HEK293 (cell line): ENCODE measurements around the gene H2AZ2.

Source experiments
- CTCF ChIA-PET: fragments of 350-600 bp; formaldehyde crosslinking; extraction: SDS; loops from one replicate; lab custom pipeline; 2021; ENCODE audit warnings: antibody characterized with exemption; lab: Yijun Ruan, JAX
- POLR2A ChIA-PET: fragments of 300-600 bp; formaldehyde crosslinking; extraction: SDS; loops from one replicate; lab custom pipeline; 2020; ENCODE audit warnings: antibody characterized with exemption, inconsistent platforms; lab: Yijun Ruan, JAX
- H3K27ac ChIP-seq: fragments of 200-500 bp; sonication (Bioruptor generic); 2 replicates; pipeline ENCODE4 v1.5.1; 2014; ENCODE audit warnings: low read depth, low read length, control low read depth, inconsistent platforms; ENCODE audit errors: extremely low read depth
- H3K36me3 ChIP-seq, 2 experiments: fragments of 200-500 bp in 1 of 2; sonication (Bioruptor generic) in 1 of 2; 1 replicate in 1 of 2; 2 replicates in 1 of 2; pipeline ENCODE4 v1.5.1; 2014 to 2017; ENCODE audit warnings: inconsistent platforms in 2 of 2, low read length in 2 of 2; ENCODE audit not compliant: control insufficient read depth in 2 of 2, insufficient read depth in 1 of 2
- H3K4me1 ChIP-seq: fragments of 200-500 bp; sonication (Bioruptor generic); 2 replicates; pipeline ENCODE4 v1.5.1; 2014; ENCODE audit warnings: mild to moderate bottlenecking, low read length, inconsistent platforms; ENCODE audit not compliant: control insufficient read depth, insufficient read depth
- H3K4me3 ChIP-seq: 2 replicates; pipeline ENCODE4 v1.5.1; 2011; ENCODE audit warnings: low read depth, mild to moderate bottlenecking, control low read depth, low read length, moderate library complexity
- H3K9me3 ChIP-seq: fragments of 200-500 bp; sonication (Bioruptor generic); 2 replicates; pipeline ENCODE4 v1.5.1; 2014; ENCODE audit warnings: low read depth, low read length, inconsistent platforms; ENCODE audit not compliant: control insufficient read depth, insufficient read depth
- BCL11A ChIP-seq: fragments of 450-650 bp; formaldehyde crosslinking; IDR thresholded peaks from 2 replicates; pipeline ENCODE4 v1.5.1; 2016; ENCODE audit warnings: low read depth, missing biosample characterization, missing genetic modification characterization
- GLIS1 ChIP-seq: fragments of 450-650 bp; formaldehyde crosslinking; IDR thresholded peaks from 2 replicates; pipeline ENCODE4 v1.5.1; 2016; ENCODE audit warnings: missing biosample characterization, missing genetic modification characterization
- KLF10 ChIP-seq: fragments of 450-650 bp; IDR thresholded peaks from 2 replicates; pipeline ENCODE4 v1.5.1; 2018; ENCODE audit warnings: missing biosample characterization, mild to moderate bottlenecking, missing genetic modification characterization
- OSR2 ChIP-seq: fragments of 450-650 bp; formaldehyde crosslinking; IDR thresholded peaks from 2 replicates; pipeline ENCODE4 v1.5.1; 2016; ENCODE audit warnings: missing biosample characterization, missing genetic modification characterization
- PRDM1 ChIP-seq: fragments of 450-650 bp; formaldehyde crosslinking; IDR thresholded peaks from 2 replicates; pipeline ENCODE4; 2016; ENCODE audit warnings: missing biosample characterization, missing genetic modification characterization
- PRDM6 ChIP-seq: fragments of 450-650 bp; formaldehyde crosslinking; IDR thresholded peaks from 2 replicates; pipeline ENCODE4 v1.5.1; 2017; ENCODE audit warnings: missing biosample characterization, missing genetic modification characterization
- SP7 ChIP-seq: fragments of 450-650 bp; formaldehyde crosslinking; IDR thresholded peaks from 2 replicates; pipeline ENCODE4 v1.5.1; 2016; ENCODE audit warnings: missing biosample characterization, missing genetic modification characterization
- ZBTB11 ChIP-seq: fragments of 450-650 bp; formaldehyde crosslinking; conservative IDR thresholded peaks from 2 replicates; pipeline ENCODE4 v1.5.1; 2016; ENCODE audit warnings: low read depth, missing biosample characterization, missing genetic modification characterization
- ZBTB17 ChIP-seq: fragments of 450-650 bp; formaldehyde crosslinking; IDR thresholded peaks from 2 replicates; pipeline ENCODE4 v1.5.1; 2016; ENCODE audit warnings: missing biosample characterization, missing genetic modification characterization
- ZFP41 ChIP-seq: fragments of 450-650 bp; formaldehyde crosslinking; IDR thresholded peaks from 2 replicates; pipeline ENCODE4 v1.5.1; 2016; ENCODE audit warnings: missing biosample characterization, missing genetic modification characterization, borderline replicate concordance
- ZNF140 ChIP-seq: fragments of 450-650 bp; formaldehyde crosslinking; IDR thresholded peaks from 2 replicates; pipeline ENCODE4 v1.5.1; 2016; ENCODE audit warnings: missing biosample characterization, missing genetic modification characterization
- ZNF18 ChIP-seq: fragments of 450-650 bp; formaldehyde crosslinking; IDR thresholded peaks from 2 replicates; pipeline ENCODE4 v1.5.1; 2016; ENCODE audit warnings: missing biosample characterization, missing genetic modification characterization
- ZNF19 ChIP-seq: fragments of 450-650 bp; formaldehyde crosslinking; IDR thresholded peaks from 2 replicates; pipeline ENCODE4; 2016; ENCODE audit warnings: missing biosample characterization, missing genetic modification characterization, low read depth
- ZNF366 ChIP-seq: fragments of 450-650 bp; formaldehyde crosslinking; conservative IDR thresholded peaks from 2 replicates; pipeline ENCODE4 v1.5.1; 2016; ENCODE audit warnings: missing biosample characterization, missing genetic modification characterization
- ZNF510 ChIP-seq: fragments of 450-650 bp; formaldehyde crosslinking; IDR thresholded peaks from 2 replicates; pipeline ENCODE4 v1.5.1; 2018; ENCODE audit warnings: mild to moderate bottlenecking, missing genetic modification characterization, missing biosample characterization; ENCODE audit not compliant: insufficient replicate concordance
- ZNF529 ChIP-seq: fragments of 450-650 bp; formaldehyde crosslinking; IDR thresholded peaks from 2 replicates; pipeline ENCODE4 v1.5.1; 2017; ENCODE audit warnings: missing genetic modification characterization, missing biosample characterization; ENCODE audit not compliant: insufficient replicate concordance
- ZNF544 ChIP-seq: fragments of 450-650 bp; formaldehyde crosslinking; IDR thresholded peaks from 2 replicates; pipeline ENCODE4 v1.5.0; 2017; ENCODE audit warnings: missing biosample characterization, missing genetic modification characterization
- ZNF549 ChIP-seq: fragments of 450-650 bp; IDR thresholded peaks from 2 replicates; pipeline ENCODE4 v1.5.1; 2018; ENCODE audit warnings: missing biosample characterization, missing genetic modification characterization, mild to moderate bottlenecking, inconsistent platforms, moderate library complexity
- ZNF596 ChIP-seq: fragments of 450-650 bp; IDR thresholded peaks from 2 replicates; pipeline ENCODE4 v1.5.0; 2018; ENCODE audit warnings: missing biosample characterization, mild to moderate bottlenecking, missing genetic modification characterization, moderate library complexity
- ZNF623 ChIP-seq: fragments of 450-650 bp; formaldehyde crosslinking; IDR thresholded peaks from 2 replicates; pipeline ENCODE4 v1.5.1; 2016; ENCODE audit warnings: missing biosample characterization, missing genetic modification characterization
- ZNF626 ChIP-seq: fragments of 450-650 bp; sonication (Bioruptor Pico); formaldehyde crosslinking; IDR thresholded peaks from 2 replicates; pipeline ENCODE4 v1.5.1; 2018; ENCODE audit warnings: missing biosample characterization, missing genetic modification characterization, inconsistent platforms
- ZNF692 ChIP-seq: fragments of 450-650 bp; formaldehyde crosslinking; IDR thresholded peaks from 2 replicates; pipeline ENCODE4 v1.5.1; 2016; ENCODE audit warnings: missing biosample characterization, missing genetic modification characterization

Gene H2AZ2

GRCh38 chr7:44882899-44883298 lies 35.0 kb upstream of the H2AZ2 start:
- Histone ChIP-seq H3K36me3 (peaks cover 0 to 40% of the 10 kb centered on the region in 2 experiments; a peak in 2 of 3 replicates), H3K9me3 (no peaks in the 10 kb centered on the region), H3K4me3 (peak overlapping the region; percentile 93), H3K4me1 (peaks cover 14% of the 10 kb centered on the region), H3K27ac (no peak overlapping the region)
- CTCF ChIA-PET: interaction anchor here (0.5 to 2.8 kb wide), 7 partner anchors 25 to 253 kb away, joined by 3 to 22 read pairs (median 5); no protein-coding TSS in a partner anchor
- POLR2A ChIA-PET: interaction anchor here (0.6 to 3.4 kb wide), 4 partner anchors 9 to 34 kb away, joined by 3 to 26 read pairs (median 4); partner anchors contain the start of gene H2AZ2
- TF ChIP-seq ZNF549 (tag by site-specific recombination) (no peak), KLF10 (tag by site-specific recombination) (peak; percentile 27; the same call in 1 of the 2 replicates), ZBTB11 (tag by site-specific recombination) (no peak), ZNF623 (tag by site-specific recombination) (no peak), ZBTB17 (tag by site-specific recombination) (peak; percentile 36; the same call in 1 of the 2 replicates)

- Histone ChIP-seq H3K4me1 (peaks cover 14% of the 10 kb centered on the region), H3K4me3 (peak overlapping the region; percentile 93)
- CTCF ChIA-PET: interaction anchor here (0.9 to 2.8 kb wide), 5 partner anchors 12 to 40 kb away, joined by 3 to 22 read pairs (median 5); no protein-coding TSS in a partner anchor
- no peak for TF ChIP-seq GLIS1 (tag by site-specific recombination)
- peak; percentile 90 for TF ChIP-seq SP7 (tag by site-specific recombination)
- peak; percentile 48; the same call in 1 of the 2 replicates for TF ChIP-seq ZNF366
- TF ChIP-seq BCL11A (tag by site-specific recombination): no peak
- TF ChIP-seq, all 188 proteins: peak for 2
- peaks cover 0 to 40% of the 10 kb centered on the region in 2 experiments; a peak in 2 of 3 replicates for H3K36me3 ChIP-seq
- POLR2A ChIA-PET: interaction anchor here (0.9 to 3.4 kb wide), 7 partner anchors 8 to 308 kb away, joined by 3 to 26 read pairs (median 4); partner anchors contain the start of genes DDX56 and H2AZ2
- H3K9me3 ChIP-seq: no peaks in the 10 kb centered on the region
- no peak overlapping the region for H3K27ac ChIP-seq
Observed at GRCh38 chr7:44881610-44882009, 33.7 kb upstream of the H2AZ2 start.

- Histone ChIP-seq H3K4me3 (peak overlapping the region; percentile 93), H3K9me3 (no peaks in the 10 kb centered on the region), H3K27ac (peak overlapping the region; percentile 16; the same call in 1 of the 2 replicates), H3K36me3 (peaks cover 0 to 40% of the 10 kb centered on the region in 2 experiments; a peak in 2 of 3 replicates), H3K4me1 (peaks cover 14% of the 10 kb centered on the region)
- no peak for TF ChIP-seq OSR2 (tag by site-specific recombination)
- no peak for TF ChIP-seq ZNF692
- TF ChIP-seq ZBTB17 (tag by site-specific recombination): peak; percentile 54
- TF ChIP-seq ZNF140 (tag by site-specific recombination): no peak
- no peak for TF ChIP-seq ZFP41 (tag by site-specific recombination)
- no peak for TF ChIP-seq ZNF510 (tag by site-specific recombination)
- no peak for TF ChIP-seq ZNF596 (tag by site-specific recombination)
- no peak for TF ChIP-seq PRDM6 (tag by site-specific recombination)
- no peak for TF ChIP-seq ZNF544 (tag by site-specific recombination)
- TF ChIP-seq ZNF18 (tag by site-specific recombination): no peak
- TF ChIP-seq PRDM1 (tag by site-specific recombination): 0 out of 2 replicates have a peak, but pooled peaks have one; percentile 7
- no peak for TF ChIP-seq ZNF626 (tag by site-specific recombination)
- no peak for TF ChIP-seq ZNF529 (tag by site-specific recombination)
- no peak for TF ChIP-seq ZNF19
- ChIA-PET POLR2A (interaction anchor here (0.9 to 3.4 kb wide), 5 partner anchors 14 to 307 kb away, joined by 3 to 26 read pairs (median 5); partner anchors contain the start of genes DDX56 and H2AZ2), CTCF (interaction anchor here (0.6 to 2.8 kb wide), 7 partner anchors 11 to 130 kb away, joined by 3 to 22 read pairs (median 4); no protein-coding TSS in a partner anchor)
Observed at GRCh38 chr7:44881066-44881600, 33.2 kb upstream of the H2AZ2 start.
